Panc1 (cell line): ENCODE measurements around the gene TTBK1.

ENCODE experiments used
- CTCF ChIP-seq: fragments of 450-650 bp; IDR thresholded peaks from 2 replicates; pipeline ENCODE4 v1.5.1; 2017; ENCODE audit warnings: mild to moderate bottlenecking
- POLR2AphosphoS5 ChIP-seq: IDR thresholded peaks from 2 replicates; pipeline ENCODE4 v1.6.1; 2012; ENCODE audit warnings: mild to moderate bottlenecking, low read depth, low read length, moderate library complexity
- REST ChIP-seq, 2 experiments: IDR thresholded peaks; 2 replicates each; pipeline ENCODE4 v1.6.1; 2011 to 2012; ENCODE audit warnings: low read depth in 2 of 2, control low read depth in 1 of 2, low read length in 1 of 2, mild to moderate bottlenecking in 1 of 2, moderate library complexity in 1 of 2; ENCODE audit not compliant: insufficient read depth in 1 of 2
- TCF7L2 ChIP-seq: IDR thresholded peaks from 2 replicates; pipeline ENCODE4 v1.6.1; 2011; ENCODE audit warnings: mild to moderate bottlenecking, low read depth, low read length, inconsistent platforms

DNA sequence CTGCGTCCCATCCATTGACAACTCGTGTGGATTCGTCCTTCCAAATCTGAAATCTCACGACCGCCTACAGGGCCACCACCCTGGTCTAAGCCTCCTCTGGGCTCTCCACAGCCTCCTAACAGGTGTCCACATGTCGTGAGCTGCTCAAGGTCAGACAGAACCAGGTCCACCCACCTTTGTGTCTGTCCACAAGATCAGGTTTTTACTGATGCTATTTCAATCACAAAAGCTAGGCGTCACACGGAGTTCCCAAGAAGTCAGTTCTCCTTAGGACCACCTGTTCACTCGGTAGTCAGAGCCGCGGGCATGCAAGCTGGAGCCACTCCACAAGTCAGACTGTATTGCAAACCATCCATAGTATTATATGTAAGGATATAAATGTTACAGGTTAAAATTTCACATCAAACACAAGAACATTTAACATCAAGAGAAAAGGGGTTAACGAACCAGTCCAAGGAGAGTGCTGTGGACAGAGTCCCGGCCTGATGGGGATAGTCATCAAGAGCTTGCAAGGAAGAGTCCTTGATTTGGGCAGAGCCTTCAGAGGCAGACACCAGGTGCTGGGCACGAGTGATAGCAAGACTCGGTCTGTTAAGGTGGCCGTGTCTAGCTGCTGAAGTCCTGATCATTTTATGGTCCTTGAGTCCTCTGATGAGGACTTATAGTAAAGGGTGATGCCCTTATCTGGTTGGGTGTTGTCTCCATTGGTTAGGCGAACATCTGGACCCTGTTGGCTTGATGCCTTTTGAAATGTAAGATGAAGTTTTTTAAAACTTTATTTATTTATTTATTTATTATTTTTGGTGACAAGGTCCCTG, 13.3 kb upstream of the TTBK1 start:
- no peak for TF ChIP-seq CTCF
- TF ChIP-seq POLR2AphosphoS5 = no peak
- no peak for TF ChIP-seq REST (IDR thresholded peaks at IDR 0.05; ENCODE audit: insufficient read depth in 1 of 2, low read depth in 2 of 2, low read length in 1 of 2)
- TF ChIP-seq TCF7L2 = no peak
